GM19193 (cell line): ENCODE measurements around the gene ZBTB34.

Source experiments
- POLR2A ChIP-seq: IDR thresholded peaks from 4 replicates; pipeline ENCODE4 v1.6.1; 2011; ENCODE audit not compliant: insufficient read depth, insufficient read length; ENCODE audit errors: extremely low read depth

Gene ZBTB34

DNA sequence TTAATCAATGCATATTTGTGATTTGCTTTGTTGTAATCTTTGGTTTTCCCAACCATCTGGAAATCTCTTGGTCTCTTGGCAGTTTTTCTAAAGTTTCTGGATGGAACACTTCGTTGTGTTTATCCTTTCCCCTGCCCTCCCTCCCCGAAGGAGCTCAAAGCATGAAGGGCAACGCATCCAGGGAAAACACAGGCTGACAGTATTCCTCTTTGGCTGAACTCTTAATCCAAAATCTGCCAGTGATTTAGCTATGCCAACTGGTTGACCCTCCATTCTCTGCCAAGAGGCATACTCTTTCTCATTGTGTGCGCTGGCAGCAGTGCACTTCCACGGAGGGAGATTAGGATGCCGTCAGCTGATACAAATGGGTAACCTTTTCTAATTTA, 20.5 kb downstream of the ZBTB34 start:
- no peak for TF ChIP-seq POLR2A

DNA sequence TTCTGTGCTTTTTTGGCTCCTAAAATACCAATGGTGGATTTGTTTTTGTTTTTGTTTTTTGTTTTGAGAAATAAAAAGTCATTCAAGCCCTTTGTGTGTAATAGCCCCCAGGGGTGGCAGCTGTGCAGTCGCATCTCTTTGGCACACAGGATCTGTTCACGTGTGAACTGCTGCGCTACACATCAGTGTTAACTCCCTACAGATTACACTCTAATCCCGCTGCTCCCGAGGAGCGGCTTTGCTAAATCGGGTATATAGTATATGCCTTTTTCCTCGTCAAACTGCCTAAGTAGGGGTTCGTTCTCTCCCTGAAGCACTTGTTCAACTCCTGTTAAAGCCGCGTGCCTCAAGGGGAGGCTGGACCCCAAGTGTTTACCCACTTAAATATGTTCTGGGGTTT, 22.3 kb downstream of the ZBTB34 start:
- no peak for TF ChIP-seq POLR2A

DNA sequence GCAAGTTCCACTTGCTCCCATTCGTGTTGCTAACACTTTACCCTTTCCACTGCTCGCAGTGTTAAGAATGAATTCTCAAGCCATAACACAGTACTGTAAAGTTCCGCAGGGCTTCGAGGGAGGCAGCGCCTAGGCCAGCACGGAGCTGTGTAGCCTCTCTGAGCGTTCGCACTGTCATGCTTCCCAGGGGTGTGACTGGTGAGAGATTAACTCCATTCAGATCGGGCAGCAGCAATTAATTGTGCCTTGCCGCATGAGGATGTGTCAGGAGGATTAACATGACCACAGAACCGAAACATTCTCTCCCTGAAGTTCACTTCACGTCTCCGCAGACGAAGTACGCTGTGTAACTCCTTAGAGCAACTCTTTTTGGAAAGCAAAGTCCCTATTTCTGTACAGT, 23.2 kb downstream of the ZBTB34 start:
- TF ChIP-seq POLR2A = no peak

DNA sequence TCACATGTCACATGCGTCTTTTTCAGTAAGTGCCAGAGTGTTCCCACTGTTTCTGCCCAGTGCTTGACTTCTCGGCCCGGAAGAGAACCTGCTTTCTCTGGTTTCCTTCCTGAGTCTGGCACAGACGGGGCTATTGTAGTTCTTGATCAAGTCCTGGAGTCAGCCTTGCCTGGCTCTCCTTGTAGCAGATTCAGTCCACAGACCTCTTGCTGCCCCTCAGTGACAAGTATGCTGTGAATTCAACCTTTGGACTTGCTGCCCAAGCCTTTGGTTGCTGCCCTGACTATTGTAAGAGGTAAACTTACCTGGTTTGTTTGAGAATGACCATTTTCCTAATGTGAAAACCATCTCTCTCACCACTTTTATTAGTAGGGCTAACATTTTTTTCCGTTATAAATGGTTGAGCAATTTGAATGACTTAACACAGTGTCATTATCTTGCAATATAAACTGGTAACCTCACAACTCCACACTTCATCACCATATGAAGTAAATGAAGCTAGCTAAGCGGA, 24.7 kb downstream of the ZBTB34 start:
- no peak for TF ChIP-seq POLR2A

DNA sequence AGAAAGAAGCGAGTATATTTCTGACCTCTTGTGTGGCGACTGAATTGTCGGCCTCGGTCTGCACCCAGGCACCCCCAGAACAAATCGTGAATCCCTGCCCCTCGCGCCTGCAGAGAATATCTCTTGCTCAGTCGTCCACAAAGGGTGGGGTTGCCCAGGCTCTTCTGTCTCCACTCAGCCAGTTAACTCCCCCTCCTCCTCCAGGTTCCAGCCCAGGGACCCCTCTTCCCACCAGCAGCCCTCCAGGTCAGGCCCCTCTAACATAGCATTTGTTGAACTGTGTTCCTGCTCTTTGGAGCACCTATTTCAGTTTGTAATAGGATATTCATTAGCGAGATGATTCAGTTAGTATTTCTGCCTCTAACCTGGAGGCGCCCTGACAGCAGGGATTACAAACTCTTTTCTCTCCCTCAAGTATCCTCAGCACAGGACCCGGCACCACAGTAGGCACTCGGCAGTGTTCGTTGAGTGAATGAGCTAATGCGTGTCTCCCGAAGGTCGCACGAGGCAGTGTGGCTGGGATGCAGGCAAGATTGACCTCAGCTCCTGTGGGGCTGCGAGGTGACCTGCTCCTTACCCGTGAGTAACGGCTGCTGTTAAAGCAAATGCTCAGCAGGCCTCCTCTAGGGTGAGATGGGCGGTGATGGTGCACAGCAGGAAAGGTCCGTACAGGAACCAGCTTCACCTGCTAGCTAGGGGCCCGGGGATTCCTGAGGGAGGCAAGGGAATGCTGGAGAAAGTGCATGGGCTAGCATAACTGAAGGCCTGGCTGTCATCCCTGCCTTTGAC, 25.8 kb downstream of the ZBTB34 start:
- TF ChIP-seq POLR2A = no peak

DNA sequence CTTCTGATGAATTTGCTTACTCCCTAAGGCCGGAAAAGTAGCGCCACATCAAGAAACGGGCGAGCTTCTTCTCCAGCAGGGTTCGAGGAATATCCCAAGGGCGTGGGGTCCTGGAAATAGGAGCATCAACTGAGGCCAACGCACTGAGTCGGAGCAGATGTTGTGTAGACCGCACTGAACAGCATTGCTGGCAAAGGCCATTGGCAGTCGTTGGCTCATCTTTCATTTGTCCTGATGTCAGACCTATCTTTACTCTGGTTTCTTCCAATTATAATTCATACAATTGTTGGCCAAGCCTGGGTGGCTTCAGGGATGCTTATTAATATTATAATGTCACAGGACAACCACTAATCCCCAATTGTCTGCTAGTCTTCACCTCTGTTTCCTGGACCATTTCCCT, 26.5 kb downstream of the ZBTB34 start:
- no peak for TF ChIP-seq POLR2A

DNA sequence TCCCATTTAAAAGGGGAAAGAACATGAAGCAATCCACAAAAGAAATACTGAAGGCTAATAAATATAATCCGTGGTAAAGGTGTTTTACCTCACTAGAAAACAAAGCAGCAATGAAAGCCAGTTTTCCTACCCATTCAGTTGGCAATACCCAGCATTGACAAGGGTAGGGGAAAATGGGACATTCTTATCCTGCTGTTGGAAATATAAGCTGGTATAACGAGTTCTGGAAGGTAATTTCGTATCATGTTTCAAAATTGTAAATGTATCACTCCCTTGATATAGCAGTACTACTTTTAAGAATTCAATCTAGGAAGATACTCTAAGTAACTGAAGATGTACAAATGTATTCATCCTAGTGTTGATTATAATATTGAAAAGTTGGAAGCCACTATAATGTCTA, 31.2 kb downstream of the ZBTB34 start:
- no peak for TF ChIP-seq POLR2A

DNA sequence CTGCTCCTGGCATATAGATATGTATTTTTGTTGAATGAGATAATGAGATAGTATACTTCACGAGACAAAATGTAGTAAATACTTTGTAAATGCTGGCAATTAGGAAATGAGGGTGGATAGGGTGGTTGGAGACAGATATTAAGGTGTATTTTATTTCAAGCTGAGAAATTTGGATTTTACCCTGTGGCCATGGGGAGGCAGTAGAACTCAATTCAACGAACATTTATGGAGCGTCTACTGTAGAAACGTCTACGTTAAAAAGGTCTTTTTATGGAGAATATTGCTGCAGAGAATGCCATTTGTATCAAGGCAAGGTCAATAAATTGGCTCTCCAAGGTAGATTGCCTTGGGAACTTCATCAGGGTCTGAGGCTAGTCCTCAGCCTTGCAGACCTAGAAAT, 32.6 kb downstream of the ZBTB34 start:
- TF ChIP-seq POLR2A = no peak

DNA sequence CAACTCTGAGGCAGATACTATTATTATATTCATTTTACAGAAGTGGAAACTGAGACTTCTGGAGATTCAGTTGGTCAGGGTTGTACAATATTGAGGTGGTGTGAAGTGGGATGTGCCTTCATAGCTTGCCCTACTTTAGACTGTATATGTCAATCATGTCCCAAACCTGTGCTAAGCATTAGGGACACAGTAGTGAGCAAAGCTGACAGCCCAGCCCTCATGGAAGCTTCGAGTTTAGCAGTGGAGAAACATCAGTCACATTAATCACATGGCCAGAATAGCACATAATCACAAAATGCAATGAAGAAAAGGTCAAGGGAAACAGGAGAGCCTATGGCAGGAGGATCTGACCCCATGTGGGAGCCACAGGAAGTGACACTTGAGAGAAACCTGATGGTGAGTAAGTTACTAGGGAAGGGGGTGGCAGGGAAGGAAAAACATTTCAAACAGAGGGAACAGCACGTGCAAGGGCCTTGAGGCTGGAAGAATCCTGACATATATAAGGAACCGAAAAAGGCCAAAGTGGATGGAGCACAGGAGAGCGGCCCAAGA, 33.7 kb downstream of the ZBTB34 start:
- TF ChIP-seq POLR2A = no peak

DNA sequence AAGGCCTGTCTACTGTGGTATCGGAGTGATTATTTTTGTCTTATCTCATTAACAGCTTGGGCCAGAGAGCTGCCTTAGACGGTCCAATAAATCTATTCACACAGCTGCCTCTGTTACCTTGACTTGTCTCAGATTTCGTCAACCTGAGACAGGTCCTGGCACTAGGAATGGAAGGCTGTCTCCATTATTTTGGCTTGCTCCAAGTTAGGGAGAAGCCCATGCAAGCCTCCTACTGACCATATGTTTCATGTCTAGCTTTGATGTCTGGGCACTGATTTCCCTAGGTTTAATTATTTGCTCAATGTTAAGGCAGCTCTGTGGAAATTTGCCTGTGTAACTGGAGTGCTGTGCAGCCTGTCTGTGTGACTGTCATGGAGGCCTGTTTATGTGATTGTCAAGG, 41.8 kb downstream of the ZBTB34 start:
- no peak for TF ChIP-seq POLR2A

DNA sequence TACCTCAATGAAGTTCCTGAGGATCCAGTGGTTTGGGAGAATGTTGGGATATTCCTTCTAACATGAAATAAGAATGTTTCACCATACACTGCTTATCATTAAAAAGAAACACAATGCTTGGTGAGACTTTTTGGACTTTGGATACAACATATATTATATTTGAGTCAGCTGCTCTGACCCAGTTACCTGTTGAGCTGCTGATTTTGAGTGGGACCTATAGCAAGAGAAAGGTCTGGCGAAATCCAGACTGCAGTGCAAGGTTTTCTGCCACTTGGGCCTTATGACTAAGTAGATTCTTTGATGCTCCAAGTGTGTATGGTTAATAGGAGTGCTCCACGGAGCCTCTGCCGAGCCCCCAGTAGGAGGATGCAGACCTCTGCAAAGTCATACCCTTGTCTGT, 44.1 kb downstream of the ZBTB34 start:
- TF ChIP-seq POLR2A = no peak

DNA sequence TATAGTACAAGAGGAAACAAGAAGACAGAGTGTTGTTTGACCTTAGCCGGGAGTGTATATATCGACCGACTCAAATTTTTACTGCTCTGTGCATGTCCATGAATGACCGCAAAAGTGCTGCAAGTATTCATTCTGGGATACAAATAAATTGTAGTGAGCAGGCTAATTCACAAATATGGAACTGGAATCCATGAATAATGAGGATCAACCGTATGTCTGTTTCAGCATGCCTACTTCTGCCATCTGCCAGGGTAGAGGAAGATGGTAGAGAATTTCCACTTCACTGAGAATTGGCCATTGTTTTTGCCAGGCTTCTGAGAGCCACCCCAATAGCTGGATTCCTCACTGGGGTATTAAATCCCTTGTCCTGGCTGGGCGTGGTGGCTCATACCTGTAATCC, 45.7 kb downstream of the ZBTB34 start:
- TF ChIP-seq POLR2A = no peak

DNA sequence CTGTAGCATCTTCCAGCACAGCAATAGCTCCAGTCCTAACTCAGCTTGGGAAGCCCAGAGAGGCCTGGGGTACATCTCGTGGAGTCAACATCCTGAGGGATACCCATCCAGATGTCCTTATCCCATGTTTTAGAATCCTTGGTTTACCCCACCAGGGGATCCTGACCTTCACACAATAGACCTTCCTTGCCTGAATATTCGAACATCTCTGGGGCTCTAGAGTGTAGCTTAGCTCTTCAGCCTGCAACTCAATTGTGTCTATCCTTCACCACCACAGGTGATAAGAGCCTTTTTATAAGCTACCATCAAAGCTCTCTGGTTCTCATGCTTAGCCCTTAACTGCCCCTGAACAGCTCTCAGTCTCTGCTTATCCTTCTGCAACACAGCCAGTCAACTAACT, 46.6 kb downstream of the ZBTB34 start:
- no peak for TF ChIP-seq POLR2A

DNA sequence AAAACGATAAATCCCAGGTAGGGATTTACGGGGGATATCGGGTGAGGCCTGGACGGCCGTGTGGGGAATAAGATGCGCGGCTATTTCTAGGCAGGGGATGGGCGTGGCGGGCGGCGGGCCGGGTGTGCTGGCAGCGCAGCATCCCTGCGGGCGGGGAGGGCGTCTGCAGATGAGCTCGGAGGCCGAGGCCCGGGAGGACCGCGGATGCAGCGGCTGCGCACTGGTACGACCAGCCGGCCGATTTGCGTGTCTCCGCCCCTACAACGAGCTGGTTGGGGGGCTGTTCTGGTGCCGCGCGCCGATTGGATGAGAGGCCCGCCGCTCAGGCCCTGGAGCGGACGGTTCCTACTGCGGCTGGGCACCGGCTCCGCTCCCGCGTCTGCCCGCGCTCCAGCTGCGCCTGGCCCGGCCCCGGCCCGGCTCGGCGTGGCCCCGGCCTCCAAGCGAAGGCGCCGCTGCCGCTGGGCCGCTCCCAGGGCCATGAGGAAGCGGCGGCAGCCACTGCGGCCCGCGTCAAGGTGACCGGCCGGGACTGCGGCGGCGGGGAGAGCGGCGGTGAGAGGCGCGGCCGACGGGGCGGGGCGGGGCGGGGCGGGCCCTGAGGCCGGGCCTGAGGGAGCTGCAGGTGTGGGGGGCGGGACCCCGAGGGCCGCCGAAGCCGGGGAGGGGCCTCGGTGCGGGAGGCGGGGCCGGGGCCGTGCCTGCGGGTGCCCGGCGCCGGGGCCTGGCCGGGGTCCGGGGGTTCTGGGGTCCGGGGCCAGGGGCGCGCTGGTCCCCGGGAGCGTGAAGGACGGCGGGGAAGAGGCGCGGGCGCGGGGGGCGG, 54.2 kb downstream of the ZBTB34 start, which contains the start of gene RALGPS1:
Gene RALGPS1 (plus strand): TSS at position 325 of the 823 bp plus-strand sequence. CDS start 47,508 bp downstream, outside the sequence.
- peak; percentile 50 for TF ChIP-seq POLR2A

DNA sequence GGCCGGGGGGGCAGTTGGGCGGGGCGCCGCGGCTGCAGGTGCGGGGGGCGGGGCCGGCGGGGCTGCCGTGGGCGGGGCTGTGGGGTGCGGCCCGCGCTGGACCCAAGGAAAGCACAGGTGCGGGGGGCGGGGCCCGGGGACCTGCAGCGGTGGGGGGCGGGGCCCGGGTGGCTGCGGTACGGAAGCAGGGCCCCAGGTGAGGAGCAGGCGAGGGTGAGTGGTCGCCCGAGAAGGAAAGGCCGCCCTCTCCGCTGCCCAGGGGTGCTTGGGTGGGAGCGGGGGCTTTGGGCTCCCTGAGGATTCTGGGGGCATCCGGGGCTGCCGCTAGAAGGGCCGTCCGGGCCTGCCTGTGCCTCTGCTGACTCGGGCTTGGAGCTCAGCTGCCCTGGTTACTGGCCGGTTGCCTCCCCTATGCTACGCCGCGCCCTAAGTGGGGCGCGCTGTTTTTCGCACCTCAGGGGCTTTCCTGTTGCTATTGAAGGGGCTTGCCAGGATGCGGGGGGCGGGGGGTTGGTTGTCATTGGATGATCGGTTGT, 54.9 kb downstream of the ZBTB34 start:
- TF ChIP-seq POLR2A = no peak

DNA sequence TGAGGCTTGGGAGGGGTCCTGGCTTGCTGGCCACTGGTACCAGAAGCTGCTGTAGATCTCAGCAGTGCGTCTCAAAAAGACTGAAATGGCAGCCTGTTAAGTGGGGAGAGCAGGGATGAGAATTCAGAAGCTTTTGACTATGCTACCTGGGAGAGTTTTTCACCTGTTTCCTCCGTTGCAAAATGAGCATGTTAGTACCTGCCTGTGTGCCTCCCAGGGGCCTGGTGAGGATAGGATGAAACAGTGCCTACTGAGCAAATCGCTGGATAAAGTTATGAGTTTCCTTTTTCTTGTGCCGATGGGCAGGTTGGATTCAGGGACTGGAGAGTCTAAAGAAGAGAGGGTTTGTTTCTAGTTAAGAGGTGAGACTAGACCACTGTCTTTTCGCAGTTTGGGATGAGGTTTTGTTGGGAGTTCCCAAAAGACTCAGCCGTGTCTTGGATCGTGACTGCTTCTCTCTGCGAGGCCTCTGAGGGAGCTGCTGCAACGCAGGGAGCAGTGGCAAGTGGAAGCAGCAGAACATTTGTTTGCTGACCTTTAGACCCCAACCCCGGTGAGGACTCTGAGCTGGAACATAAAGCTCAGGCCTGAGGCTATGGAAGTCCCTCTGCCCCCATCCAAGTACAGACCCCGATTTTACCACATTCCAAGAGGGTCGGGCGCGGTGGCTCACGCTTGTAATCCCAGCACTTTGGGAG, 55.6 kb downstream of the ZBTB34 start:
- TF ChIP-seq POLR2A = no peak

DNA sequence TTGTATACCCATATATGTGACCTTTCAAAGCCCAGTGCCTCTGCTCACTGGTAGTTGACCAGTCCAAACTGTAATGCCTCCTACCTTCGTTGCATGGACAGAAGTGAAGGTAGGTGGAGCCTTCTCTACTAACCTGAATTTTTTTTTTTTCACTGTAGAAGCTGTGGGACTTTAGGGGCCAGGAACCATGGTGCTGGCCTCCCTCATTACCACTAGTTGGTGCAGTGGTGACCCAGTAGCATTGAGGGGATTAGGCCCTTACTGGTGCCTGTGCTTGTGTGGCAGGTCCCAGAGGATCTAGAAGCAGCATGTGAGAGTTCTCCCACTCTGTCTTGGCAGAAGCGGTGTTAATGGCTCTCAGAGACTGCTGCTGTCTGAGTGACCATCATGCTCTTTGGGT, 56.5 kb downstream of the ZBTB34 start:
- no peak for TF ChIP-seq POLR2A
